ENCODE data around the gene ZNF879.

Gene ZNF879

GRCh38 chr5:179054876-179055275 lies 31.3 kb downstream of the ZNF879 start:
- no peak for TF ChIP-seq CTCF (IDR thresholded peaks at IDR 0.05; ENCODE audit: low read depth, low read length)
- no peak overlapping the region for H3K4me3 ChIP-seq (ENCODE audit: low read depth, low read length)
- in situ Hi-C loops (cut with HindIII; ENCODE audit: low sequenced_read_pairs): no loop called here
- DNase-seq (ENCODE audit: low read depth, low spot score): no peak

GRCh38 chr5:179055436-179055835 lies 31.8 kb downstream of the ZNF879 start:
- in situ Hi-C loops (cut with HindIII; ENCODE audit: low sequenced_read_pairs): no loop called here

GRCh38 chr5:179055841-179056240 lies 32.2 kb downstream of the ZNF879 start:
- TF ChIP-seq CTCF (IDR thresholded peaks at IDR 0.05; ENCODE audit: low read depth, low read length): no peak
- no peak for DNase-seq (ENCODE audit: low read depth, low spot score)
- in situ Hi-C loops (cut with HindIII; ENCODE audit: low sequenced_read_pairs): no loop called here
- H3K4me3 ChIP-seq (ENCODE audit: low read depth, low read length): no peak overlapping the region

More at GRCh38 chr5:179055436-179055835, 31.8 kb downstream of the ZNF879 start:
- H3K4me3 ChIP-seq (ENCODE audit: low read depth, low read length): no peak overlapping the region
- no peak for TF ChIP-seq CTCF (IDR thresholded peaks at IDR 0.05; ENCODE audit: low read depth, low read length)
- no peak for DNase-seq (ENCODE audit: low read depth, low spot score)

GRCh38 chr5:179060116-179061008 lies 36.8 kb downstream of the ZNF879 start, which contains the start of gene ZNF354C:
Gene ZNF354C (plus strand): TSS chr5:179060373. CDS start chr5:179062069, 1,696 bp downstream.
- H3K4me3 ChIP-seq (ENCODE audit: low read depth, low read length): peak within 1 kb of the TSS; percentile 72
- DNase-seq (ENCODE audit: low read depth, low spot score): peak; percentile 92
- no peak for TF ChIP-seq CTCF (IDR thresholded peaks at IDR 0.05; ENCODE audit: low read depth, low read length)
- in situ Hi-C loops (cut with HindIII; ENCODE audit: low sequenced_read_pairs): no loop called here

GRCh38 chr5:179061025-179061424 lies 37.4 kb downstream of the ZNF879 start:
- no peak for TF ChIP-seq CTCF (IDR thresholded peaks at IDR 0.05; ENCODE audit: low read depth, low read length)
- no peak for DNase-seq (ENCODE audit: low read depth, low spot score)
- in situ Hi-C loops (cut with HindIII; ENCODE audit: low sequenced_read_pairs): no loop called here
- H3K4me3 ChIP-seq (ENCODE audit: low read depth, low read length): peak overlapping the region; percentile 72

GRCh38 chr5:179065703-179066102 lies 42.1 kb downstream of the ZNF879 start:
- no peak for DNase-seq (ENCODE audit: low read depth, low spot score)
- TF ChIP-seq CTCF (IDR thresholded peaks at IDR 0.05; ENCODE audit: low read depth, low read length): no peak

More at GRCh38 chr5:179065703-179066102, 42.1 kb downstream of the ZNF879 start:
- no peak overlapping the region for H3K4me3 ChIP-seq (ENCODE audit: low read depth, low read length)
- in situ Hi-C loops (cut with HindIII; ENCODE audit: low sequenced_read_pairs): no loop called here
